Kidney epithelial cell (primary cell): ENCODE results near the gene HP1BP3. TPM values are rescaled to one million over a fixed set of nuclear protein-coding genes. Genes with fewer than 3 reads are reported as not detected.
"Not testable (repeated sequence)": the region's sequence is repeated elsewhere in the genome, so short reads cannot be mapped to it uniquely, and the experiment has no call there.

Experiments used
- DNase-seq: peaks from one replicate; pipeline ENCODE4 v3.0.0-alpha.2; 2010; ENCODE audit warnings: low read depth
- H3K27me3 ChIP-seq: 2 replicates; pipeline ENCODE4 v1.6.0; 2011; ENCODE audit warnings: low read length; ENCODE audit not compliant: control insufficient read depth, insufficient read depth
- H3K36me3 ChIP-seq: 2 replicates; pipeline ENCODE4 v1.5.1; 2011; ENCODE audit warnings: low read length; ENCODE audit not compliant: control insufficient read depth, insufficient read depth
- H3K4me3 ChIP-seq: 2 replicates; pipeline ENCODE4 v1.5.1; 2011; ENCODE audit warnings: low read depth, mild to moderate bottlenecking, control low read depth, low read length
- total RNA-seq: library from RNA; depleted of rRNA; stranded (reverse); fragments of >200 nt; gene quantifications from 2 replicates; pipeline ENCODE4 v1.2.3, GENCODE V29; 2015
- TF ChIP-seq, protein P1 (sequence below): IDR thresholded peaks from 2 replicates; pipeline ENCODE4 v1.5.1; 2011; ENCODE audit warnings: mild to moderate bottlenecking, moderate library complexity, low read length, control low read depth, inconsistent platforms; ENCODE audit not compliant: insufficient read depth, poor library complexity, severe bottlenecking

Gene HP1BP3
- total RNA-seq, 1 donor from 2014 or later: 122 TPM

DNA sequence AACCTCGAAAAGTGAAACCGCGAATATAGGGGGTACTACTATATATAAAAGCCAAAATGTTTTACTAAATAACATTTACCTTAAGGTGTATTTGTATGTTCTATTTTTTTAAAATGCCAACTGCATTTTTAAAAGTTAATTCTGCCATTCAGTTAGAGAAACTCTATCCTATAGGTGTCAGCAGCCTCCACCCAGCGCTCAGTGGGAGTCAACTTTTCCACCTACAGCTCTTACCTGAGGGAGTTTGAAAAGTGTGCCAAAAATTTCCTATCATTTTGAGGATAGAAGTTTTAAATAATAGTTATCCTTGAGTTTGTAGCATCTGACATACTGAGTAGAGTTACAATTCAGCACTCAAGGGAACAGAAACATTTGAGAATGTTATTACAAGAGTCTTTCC lies 6.1 kb upstream of the HP1BP3 start:
- TF ChIP-seq, protein P1, sequence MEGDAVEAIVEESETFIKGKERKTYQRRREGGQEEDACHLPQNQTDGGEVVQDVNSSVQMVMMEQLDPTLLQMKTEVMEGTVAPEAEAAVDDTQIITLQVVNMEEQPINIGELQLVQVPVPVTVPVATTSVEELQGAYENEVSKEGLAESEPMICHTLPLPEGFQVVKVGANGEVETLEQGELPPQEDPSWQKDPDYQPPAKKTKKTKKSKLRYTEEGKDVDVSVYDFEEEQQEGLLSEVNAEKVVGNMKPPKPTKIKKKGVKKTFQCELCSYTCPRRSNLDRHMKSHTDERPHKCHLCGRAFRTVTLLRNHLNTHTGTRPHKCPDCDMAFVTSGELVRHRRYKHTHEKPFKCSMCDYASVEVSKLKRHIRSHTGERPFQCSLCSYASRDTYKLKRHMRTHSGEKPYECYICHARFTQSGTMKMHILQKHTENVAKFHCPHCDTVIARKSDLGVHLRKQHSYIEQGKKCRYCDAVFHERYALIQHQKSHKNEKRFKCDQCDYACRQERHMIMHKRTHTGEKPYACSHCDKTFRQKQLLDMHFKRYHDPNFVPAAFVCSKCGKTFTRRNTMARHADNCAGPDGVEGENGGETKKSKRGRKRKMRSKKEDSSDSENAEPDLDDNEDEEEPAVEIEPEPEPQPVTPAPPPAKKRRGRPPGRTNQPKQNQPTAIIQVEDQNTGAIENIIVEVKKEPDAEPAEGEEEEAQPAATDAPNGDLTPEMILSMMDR: no peak
- Histone ChIP-seq H3K36me3 (no peaks in the 10 kb centered on the region), H3K27me3 (no peaks in the 10 kb centered on the region), H3K4me3 (no peak overlapping the region)
- no peak for DNase-seq

DNA sequence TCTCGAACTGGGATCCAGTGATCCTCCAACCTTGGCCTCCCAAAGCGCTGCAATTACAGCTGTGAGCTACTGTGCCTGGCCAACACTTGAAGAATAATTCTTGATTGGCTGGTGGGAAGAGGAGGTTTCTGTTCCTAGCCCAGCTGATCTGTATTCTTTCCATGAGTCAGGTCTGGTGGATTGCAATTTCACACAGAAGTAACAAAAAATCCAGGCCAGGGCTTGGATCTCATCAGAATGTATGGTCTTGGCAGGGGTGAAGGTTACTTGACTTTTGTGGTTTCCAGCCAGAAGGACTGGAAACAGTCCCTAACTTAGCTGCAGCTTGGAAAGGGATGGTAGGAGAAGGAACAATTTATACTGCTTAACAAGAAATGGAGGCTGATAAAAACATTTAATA lies 5.1 kb upstream of the HP1BP3 start:
- H3K27me3 ChIP-seq: no peaks in the 10 kb centered on the region
- no peak for DNase-seq
- H3K4me3 ChIP-seq: no peak overlapping the region
- TF ChIP-seq, protein P1: no peak
- H3K36me3 ChIP-seq: no peaks in the 10 kb centered on the region

DNA sequence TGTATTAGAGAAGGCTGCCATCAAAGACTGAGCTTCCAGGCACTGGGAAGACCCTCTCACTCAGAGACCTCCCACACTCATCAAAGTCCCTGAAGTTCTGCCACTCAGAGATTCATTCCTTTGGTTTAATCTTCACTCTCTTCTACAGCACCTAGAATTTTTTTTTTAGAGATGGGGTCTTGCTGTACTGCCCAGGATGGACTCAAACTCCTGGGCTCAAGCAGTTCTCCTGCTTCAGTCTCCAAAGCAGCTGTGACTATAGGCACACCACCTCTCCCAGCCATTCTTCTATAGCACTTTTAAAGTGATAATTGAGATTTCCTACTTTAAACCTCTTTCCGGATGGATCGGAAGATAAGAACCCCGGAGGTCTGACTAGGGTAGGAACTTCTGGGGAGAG lies 3.7 kb upstream of the HP1BP3 start:
- H3K27me3 ChIP-seq: no peaks in the 10 kb centered on the region

DNA sequence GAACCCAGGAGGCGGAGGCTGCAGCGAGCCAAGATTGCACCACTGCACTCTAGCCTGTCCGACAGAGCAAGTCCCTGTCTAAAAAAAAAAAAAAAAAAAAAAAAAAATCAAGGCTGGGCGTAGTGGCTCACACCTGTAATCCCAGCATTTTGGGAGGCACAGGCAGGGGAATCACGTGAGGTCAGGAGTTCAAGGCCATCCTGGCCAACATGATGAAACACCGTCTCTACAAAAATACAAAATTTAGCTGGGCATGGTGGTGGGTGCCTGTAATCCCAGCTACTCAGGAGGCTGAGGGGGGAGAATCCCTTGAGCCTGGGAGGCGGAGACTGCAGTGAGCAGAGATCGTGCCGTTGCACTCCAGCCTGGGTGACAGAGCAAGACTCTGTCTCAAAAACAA lies 2.5 kb upstream of the HP1BP3 start:
- DNase-seq, H3K4me3 ChIP-seq, H3K27me3 ChIP-seq, H3K36me3 ChIP-seq: not testable (repeated sequence)

More for the DNA sequence above, 3.7 kb upstream of the HP1BP3 start:
- no peaks in the 10 kb centered on the region for H3K36me3 ChIP-seq
- H3K4me3 ChIP-seq: no peak overlapping the region
- TF ChIP-seq, protein P1: no peak
- no peak for DNase-seq

DNA sequence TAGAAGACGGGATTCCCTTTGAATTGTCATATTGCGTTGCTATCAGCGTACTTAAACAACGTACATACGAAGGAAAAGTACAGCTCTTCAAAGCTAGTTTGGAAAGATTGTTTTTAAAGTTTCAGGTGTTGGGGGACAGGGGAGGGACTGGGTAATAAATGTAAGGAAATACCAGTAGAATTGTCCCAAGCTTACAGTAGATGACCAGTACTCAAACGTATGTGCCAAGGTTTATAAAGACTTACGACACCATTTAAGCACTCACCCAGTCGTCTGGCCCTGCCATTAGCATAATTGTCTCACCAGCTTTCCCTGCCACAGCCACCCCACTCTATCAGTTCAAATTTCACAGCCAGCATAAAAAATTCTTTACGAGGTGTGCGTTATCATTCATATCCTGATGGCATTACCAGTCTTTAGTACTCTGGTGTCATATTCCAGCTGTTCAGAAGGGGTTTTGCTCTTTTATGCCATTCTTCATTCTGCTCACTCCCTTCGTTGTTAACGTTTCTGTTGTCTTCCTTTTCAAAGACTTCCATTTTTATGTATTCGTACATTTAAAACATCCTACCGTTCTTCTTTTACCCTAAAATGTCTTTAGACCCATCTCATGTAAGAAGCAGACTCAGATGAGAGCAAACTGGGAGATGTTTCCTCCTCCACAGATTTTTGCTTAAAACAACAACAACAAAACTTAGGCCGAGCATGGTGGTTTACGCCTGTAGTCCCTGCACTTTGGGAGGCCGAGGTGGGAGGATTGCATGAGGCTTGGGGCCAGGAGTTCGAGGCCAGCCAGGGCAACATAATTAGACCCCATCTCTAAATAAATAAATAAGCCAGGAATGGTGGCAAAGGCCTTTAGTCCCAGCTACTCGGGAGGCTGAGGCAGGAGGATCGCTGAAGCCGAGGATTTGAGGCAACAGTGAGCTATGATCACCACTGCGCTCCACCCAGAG lies 1.0 kb upstream of the HP1BP3 start:
- no peak for DNase-seq
- TF ChIP-seq, protein P1: no peak
- Histone ChIP-seq H3K27me3 (no peaks in the 10 kb centered on the region), H3K36me3 (no peaks in the 10 kb centered on the region), H3K4me3 (peak overlapping the region; percentile 93)

DNA sequence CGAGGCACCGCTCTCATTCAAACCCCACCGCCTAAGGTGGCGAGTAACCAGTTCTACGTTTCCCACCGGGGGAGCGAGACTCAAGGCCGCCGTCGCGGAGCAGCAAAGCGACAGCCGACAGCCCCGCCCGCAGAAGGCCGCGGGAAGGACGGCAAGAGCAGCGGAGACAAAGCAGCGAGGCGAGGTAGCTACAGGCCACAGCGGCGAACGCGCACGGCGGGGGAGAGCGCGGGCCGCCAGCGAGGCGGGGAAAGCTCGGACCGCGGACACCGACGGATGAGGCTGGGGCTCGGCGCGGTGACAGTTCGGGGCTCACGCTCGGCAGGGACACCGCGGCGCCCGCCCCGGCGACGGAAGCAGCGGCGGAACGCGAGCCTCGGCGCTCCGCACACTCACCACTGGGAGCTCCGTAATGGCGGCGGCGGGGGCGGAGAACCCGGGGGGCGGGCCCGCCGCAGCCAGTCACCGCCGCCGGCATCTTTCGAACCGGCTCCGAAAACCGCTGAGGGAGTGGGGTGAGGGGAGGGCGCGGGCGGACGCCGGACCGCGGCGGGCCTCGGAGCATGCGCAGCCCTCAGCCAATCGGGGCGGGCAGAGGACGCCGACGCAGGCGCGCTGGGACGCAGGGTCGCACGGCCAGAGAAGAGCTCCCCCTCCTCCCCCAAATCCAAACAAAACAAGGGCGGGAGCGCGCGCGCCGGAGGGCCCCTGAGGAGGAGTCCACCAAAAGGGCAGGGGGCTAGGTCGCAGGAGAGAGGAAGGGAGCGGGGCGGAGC lies 666 bp downstream of the HP1BP3 start:
- H3K36me3 ChIP-seq: no peaks in the 10 kb centered on the region
- H3K4me3 ChIP-seq: peak overlapping the region; percentile 93
- peak; percentile 56 for DNase-seq
- no peaks in the 10 kb centered on the region for H3K27me3 ChIP-seq
- TF ChIP-seq, protein P1: no peak
